ENCODE data around the gene MAGI1.

DNA sequence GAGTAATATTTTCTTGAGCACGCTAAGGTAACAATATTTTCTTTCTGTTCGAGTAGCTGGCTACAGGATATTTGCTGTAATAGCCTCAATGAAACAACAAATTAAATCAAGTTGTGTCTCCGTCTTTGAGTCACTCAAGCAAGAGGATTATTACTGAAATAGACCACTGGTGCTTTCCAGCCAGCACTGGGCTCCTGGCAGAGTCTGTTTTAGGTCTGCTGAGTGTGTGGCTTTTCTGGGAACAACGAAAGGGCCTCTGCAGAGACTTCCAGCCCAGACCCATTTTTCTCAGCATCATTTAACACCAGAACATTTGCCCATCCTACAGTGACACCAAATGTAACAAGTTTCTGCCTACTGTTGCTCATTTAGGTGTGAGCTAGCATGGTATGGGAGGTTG, 652.9 kb downstream of the MAGI1 start:
- TF ChIP-seq, protein P1, sequence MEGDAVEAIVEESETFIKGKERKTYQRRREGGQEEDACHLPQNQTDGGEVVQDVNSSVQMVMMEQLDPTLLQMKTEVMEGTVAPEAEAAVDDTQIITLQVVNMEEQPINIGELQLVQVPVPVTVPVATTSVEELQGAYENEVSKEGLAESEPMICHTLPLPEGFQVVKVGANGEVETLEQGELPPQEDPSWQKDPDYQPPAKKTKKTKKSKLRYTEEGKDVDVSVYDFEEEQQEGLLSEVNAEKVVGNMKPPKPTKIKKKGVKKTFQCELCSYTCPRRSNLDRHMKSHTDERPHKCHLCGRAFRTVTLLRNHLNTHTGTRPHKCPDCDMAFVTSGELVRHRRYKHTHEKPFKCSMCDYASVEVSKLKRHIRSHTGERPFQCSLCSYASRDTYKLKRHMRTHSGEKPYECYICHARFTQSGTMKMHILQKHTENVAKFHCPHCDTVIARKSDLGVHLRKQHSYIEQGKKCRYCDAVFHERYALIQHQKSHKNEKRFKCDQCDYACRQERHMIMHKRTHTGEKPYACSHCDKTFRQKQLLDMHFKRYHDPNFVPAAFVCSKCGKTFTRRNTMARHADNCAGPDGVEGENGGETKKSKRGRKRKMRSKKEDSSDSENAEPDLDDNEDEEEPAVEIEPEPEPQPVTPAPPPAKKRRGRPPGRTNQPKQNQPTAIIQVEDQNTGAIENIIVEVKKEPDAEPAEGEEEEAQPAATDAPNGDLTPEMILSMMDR (IDR thresholded peaks at IDR 0.05), result no peak
- TF ChIP-seq ZNF232 (CRISPR knock-in tag; IDR thresholded peaks at IDR 0.05), result no peak
- TF ChIP-seq, protein P2, sequence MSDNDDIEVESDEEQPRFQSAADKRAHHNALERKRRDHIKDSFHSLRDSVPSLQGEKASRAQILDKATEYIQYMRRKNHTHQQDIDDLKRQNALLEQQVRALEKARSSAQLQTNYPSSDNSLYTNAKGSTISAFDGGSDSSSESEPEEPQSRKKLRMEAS (CRISPR knock-in tag; IDR thresholded peaks at IDR 0.05), result no peak
- TF ChIP-seq SP1 (CRISPR knock-in tag; conservative IDR thresholded peaks at IDR 0.05), result no peak
- TF ChIP-seq ESRRA (CRISPR knock-in tag; IDR thresholded peaks at IDR 0.05; ENCODE audit: borderline replicate concordance), result no peak
- no peak for TF ChIP-seq JUN (CRISPR knock-in tag; IDR thresholded peaks at IDR 0.05)
- TF ChIP-seq HMGA2 (CRISPR knock-in tag; IDR thresholded peaks at IDR 0.05), result no peak
- TF ChIP-seq, protein P3, sequence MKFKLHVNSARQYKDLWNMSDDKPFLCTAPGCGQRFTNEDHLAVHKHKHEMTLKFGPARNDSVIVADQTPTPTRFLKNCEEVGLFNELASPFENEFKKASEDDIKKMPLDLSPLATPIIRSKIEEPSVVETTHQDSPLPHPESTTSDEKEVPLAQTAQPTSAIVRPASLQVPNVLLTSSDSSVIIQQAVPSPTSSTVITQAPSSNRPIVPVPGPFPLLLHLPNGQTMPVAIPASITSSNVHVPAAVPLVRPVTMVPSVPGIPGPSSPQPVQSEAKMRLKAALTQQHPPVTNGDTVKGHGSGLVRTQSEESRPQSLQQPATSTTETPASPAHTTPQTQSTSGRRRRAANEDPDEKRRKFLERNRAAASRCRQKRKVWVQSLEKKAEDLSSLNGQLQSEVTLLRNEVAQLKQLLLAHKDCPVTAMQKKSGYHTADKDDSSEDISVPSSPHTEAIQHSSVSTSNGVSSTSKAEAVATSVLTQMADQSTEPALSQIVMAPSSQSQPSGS (CRISPR knock-in tag; IDR thresholded peaks at IDR 0.05; ENCODE audit: borderline replicate concordance, low read depth), result no peak
- TF ChIP-seq CREM (CRISPR knock-in tag; IDR thresholded peaks at IDR 0.05), result no peak
- TF ChIP-seq CREB1 (CRISPR knock-in tag; IDR thresholded peaks at IDR 0.05), result no peak

All from WTC11 (cell line).